ENCODE data around the gene TRAF1.

The TRAF1 gene

GRCh38 chr9:120910643-120911042 is 16.0 kb downstream of the TRAF1 start:
- DNase-seq (ENCODE audit: low read depth, low spot score) = no peak

GRCh38 chr9:120909904-120910303 is 16.7 kb downstream of the TRAF1 start:
- no peak for DNase-seq (ENCODE audit: low read depth, low spot score)

DNA sequence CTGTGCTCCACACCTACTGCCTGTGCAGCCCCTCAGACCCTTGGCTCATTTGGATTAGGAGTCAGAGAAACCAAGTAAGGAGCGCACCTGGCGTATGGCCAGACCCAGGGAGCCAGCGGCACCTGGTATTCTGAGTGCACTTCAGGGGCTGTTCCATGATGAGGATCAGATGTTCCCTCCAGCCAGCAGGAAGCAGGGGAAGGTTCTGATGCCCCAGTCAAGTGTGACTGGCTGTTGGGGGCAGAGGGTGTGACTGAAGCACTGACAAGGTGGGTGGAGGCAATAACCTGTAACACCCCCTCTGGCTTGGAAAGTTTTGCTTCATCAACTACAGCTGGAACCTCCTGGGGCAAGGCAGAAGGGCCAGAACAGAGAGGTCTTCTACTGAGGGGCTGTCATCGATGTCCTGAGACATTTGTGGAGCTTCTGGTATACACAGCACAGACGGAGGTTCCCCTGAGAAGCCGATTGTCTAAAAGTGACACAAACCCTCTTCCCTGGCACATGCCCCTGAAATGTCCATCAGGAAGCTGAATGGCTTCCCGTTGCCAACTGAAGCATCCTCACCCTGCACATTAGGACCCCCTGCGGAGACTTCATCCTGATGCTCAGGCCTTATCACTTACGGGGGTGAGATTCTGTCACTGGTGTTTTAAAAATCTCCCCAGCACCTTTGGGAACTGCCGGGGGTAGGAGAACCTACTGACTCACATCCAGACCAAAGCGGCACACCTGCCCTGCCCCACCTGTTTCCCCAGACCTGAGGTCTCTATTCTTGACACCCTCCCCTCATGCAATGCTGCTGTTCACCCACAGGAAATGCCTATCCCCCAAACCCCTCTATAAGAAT is 21.1 kb downstream of the TRAF1 start:
- DNase-seq (ENCODE audit: low read depth, low spot score) = no peak

DNA sequence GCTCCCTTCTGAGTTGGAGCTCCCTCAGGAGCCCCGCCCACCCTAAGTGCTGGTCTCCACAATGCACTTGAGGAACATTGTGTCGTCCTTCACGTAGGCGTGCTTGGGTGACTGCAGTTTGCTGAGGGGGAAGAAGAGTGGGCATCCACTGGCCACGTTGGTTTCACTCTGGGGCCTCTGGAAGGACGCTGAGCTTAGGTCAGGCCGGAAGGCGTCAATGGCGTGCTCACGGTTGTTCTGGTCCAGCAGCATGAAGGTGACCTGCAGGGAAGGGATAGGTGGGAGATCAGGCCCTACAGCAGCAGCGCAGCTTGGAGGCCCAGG is 21.7 kb downstream of the TRAF1 start:
- DNase-seq (ENCODE audit: low read depth, low spot score) = no peak

GRCh38 chr9:120904061-120904977 is 22.3 kb downstream of the TRAF1 start:
- DNase-seq (ENCODE audit: low read depth, low spot score) = no peak

GRCh38 chr9:120902569-120903535 is 23.7 kb downstream of the TRAF1 start:
- no peak for DNase-seq (ENCODE audit: low read depth, low spot score)

DNA sequence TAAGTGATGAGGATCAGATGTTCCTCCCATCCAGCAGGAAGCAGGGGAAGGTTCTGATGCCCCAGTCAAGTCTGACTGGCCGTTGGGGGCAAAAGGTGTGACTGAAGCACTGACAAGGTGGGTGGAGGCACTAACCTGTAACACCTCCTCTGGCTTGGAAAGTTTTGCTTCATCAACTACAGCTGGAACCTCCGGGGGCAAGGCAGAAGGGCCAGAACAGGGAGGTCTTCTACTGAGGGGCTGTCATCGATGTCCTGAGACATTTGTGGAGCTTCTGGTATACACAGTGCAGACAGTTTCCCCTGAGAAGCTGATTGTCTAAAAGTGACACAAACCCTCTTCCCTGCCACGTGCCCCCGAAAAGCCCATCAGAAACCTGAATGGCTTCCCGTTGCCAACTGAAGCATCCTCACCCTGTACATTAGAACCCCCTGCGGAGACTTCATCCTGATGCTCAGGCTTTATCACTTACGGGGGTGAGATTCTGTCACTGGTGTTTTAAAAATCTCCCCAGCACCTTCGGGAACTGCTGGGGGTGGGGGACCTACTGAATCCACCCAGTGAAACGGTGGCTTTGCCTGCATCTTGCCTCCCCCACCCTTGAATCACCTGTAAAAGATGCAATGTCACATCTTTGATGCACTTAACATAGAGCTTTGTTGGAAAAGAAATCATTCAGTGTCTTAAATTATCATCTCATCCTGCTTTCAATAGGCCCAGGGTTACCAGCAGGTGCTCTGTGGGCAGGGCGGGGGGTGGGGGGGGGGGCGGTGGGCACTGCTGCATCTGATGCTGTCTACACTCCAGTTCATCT is 24.6 kb downstream of the TRAF1 start:
- no peak for DNase-seq (ENCODE audit: low read depth, low spot score)

GRCh38 chr9:120900824-120901223 is 25.8 kb downstream of the TRAF1 start:
- DNase-seq (ENCODE audit: low read depth, low spot score) = no peak

GRCh38 chr9:120899490-120900068 is 27.0 kb downstream of the TRAF1 start:
- no peak for DNase-seq (ENCODE audit: low read depth, low spot score)

- no peak for DNase-seq (ENCODE audit: low read depth, low spot score)
Measured at GRCh38 chr9:120898396-120898795, 28.2 kb downstream of the TRAF1 start.

GRCh38 chr9:120895951-120896350 is 30.6 kb downstream of the TRAF1 start:
- no peak for DNase-seq (ENCODE audit: low read depth, low spot score)

GRCh38 chr9:120894321-120895148 is 32.1 kb downstream of the TRAF1 start:
- peak; percentile 67 for DNase-seq (ENCODE audit: low read depth, low spot score)

DNA sequence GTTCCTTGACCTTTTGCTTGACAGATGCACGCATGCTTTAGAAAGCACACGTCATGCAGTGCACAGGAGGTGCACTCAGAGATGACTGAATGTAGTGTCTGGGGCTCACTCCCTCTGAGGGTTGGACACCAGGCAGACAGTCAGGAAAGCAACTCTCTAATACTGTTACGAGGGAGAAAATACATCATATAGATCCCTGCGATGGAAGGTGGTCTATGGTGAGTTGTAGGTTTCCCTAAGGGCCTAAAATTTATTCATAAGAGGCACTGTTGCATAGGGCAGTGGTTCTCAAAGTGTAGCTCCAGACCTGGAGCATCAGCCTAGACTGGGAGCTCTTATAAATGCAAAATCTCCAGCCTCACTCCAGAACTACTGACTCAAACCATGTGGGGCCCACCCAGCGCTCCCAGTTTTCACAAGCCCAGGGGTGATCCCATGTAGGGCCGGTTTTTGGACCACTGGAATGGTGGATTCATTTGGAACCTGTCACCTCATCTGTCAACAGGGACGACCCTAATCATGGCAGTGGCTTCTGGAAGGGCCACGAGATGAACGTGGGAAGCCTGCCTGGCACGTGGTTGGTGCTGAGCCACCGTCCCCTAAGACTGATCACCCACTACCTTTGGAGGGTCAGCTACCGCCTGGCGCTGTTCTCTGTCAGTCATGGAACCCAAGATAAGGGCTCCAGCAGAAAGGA is 32.8 kb downstream of the TRAF1 start:
- no peak for DNase-seq (ENCODE audit: low read depth, low spot score)

- DNase-seq (ENCODE audit: low read depth, low spot score) = no peak
Measured at GRCh38 chr9:120892748-120893610, 33.6 kb downstream of the TRAF1 start.

DNA sequence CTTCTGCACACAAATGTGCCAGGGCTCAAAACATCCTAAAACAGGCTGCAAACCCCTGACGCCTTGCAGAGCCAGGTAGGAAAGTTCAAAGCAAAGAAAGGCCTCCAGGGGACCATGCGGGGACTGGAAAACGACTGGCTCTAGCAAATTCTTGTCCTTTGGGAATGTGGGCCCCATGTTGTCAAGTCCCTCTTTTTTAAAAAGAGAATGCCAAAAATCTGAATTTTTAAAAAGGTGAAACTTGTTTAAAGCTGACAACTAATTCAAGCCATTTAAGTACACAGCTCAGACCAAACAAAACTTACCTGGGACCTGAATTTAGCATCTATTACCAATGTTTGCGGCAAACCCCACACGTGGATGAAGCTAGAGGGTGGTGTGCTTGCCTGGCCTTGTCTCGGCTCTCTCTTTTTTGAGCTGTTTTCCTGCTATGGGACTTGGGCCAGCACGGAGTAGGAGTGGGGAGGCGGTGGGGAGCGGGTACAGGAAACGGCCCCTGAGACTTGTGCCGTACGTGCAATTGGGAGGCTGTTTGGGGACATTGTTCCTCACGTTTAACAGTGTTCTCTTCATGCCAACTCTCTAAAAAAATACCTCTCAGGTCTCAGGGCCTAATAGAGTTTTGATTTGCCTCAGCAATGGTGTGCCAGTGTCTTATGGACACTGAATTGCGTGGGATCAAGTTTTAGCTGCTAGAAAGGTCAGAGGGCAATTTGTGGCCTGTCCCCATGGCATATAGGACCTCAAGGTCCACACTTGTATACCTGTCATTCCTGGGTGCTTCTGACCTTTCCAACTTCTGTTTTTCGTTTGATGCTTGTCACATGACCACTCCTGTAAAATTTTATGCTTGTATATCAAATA is 34.5 kb downstream of the TRAF1 start:
- no peak for DNase-seq (ENCODE audit: low read depth, low spot score)

DNA sequence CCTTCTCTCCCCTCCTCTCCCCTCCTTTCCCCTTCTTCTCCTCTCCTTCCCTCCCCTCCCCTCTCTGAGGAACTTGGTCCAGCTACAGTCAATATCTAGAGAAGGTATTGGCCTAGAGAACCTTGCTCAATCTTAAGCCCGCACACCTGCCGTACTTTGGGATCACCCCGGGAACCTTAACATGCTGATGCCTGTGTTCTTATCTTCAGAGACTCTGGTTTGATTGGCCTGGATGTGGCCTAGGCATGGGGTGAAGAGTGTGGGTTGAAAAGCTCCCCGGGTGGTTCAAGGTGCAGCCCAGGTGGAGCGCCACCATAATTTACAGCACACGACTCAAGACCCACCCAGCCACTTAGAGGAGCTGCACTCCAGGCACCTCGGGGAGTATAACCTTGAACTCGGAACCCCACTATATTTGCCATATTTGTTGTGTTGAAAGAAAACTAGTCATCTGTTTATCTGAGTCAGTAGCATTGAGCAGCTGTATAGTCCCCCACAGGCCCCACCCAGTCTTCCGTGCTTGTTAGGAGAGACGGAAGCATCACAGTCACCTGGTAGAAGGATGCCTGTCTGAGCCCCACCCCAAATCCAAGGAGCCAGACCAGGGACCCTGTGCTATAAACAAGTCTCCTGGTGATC is 35.2 kb downstream of the TRAF1 start:
- no peak for DNase-seq (ENCODE audit: low read depth, low spot score)
